Gastrocnemius medialis (tissue), 4 donors: Measurements from ENCODE around the gene THRA. TPM values are rescaled to one million over a fixed set of nuclear protein-coding genes. Genes with fewer than 3 reads are reported as not detected.

Experiments
- ATAC-seq, 2 donors: fragments of 150-250 bp; one replicate each; pipeline ENCODE4 v1.9.1; 2016
- DNase-seq, 2 donors: peaks; one replicate each; pipeline ENCODE4 v3.0.0-alpha.2; 2019
- H3K27ac ChIP-seq, 4 donors: fragments of 200-600 bp; sonication (generic); 1 replicate in 1 of 4; 2 replicates in 3 of 4; pipeline ENCODE4 v1.5.1; 2016 to 2018; ENCODE audit warnings: mild to moderate bottlenecking in 2 of 4, moderate library complexity in 1 of 4
- H3K27me3 ChIP-seq, 3 donors: fragments of 200-600 bp; sonication (generic) in 2 of 3; 1 replicate in 1 of 3; 2 replicates in 2 of 3; pipeline versions ENCODE4 v1.5.1 to v1.6.0; 2016 to 2019; ENCODE audit warnings: mild to moderate bottlenecking in 1 of 3, moderate library complexity in 1 of 3
- H3K36me3 ChIP-seq, 2 donors: fragments of 200-600 bp; sonication (generic) in 1 of 2; one replicate each; pipeline ENCODE4 v1.5.1; 2017 to 2018
- H3K4me1 ChIP-seq, 2 donors: fragments of 200-600 bp; sonication (generic) in 1 of 2; one replicate each; pipeline ENCODE4 v1.5.1; 2016 to 2017; ENCODE audit warnings: mild to moderate bottlenecking in 2 of 2
- H3K4me3 ChIP-seq, 4 donors: fragments of 200-600 bp; sonication (generic) in 3 of 4; 1 replicate in 1 of 4; 2 replicates in 3 of 4; pipeline ENCODE4 v1.5.1; 2016 to 2019; ENCODE audit warnings: mild to moderate bottlenecking in 2 of 4
- H3K9me3 ChIP-seq, 3 donors: fragments of 200-600 bp; sonication (generic) in 2 of 3; 1 replicate in 1 of 3; 2 replicates in 2 of 3; pipeline ENCODE4 v1.5.1; 2016 to 2019
- CTCF ChIP-seq, 5 experiments: fragments of 450-650 bp in 3 of 5; fragments of 200-600 bp in 2 of 5; sonication (generic) in 2 of 5; IDR thresholded peaks in 4 of 5; conservative IDR thresholded peaks in 1 of 5; 1 replicate in 4 of 5; 2 replicates in 1 of 5; pipeline ENCODE4 v1.5.1; 2016 to 2019; ENCODE audit warnings: antibody characterized with exemption in 5 of 5, mild to moderate bottlenecking in 3 of 5, moderate library complexity in 3 of 5
- POLR2A ChIP-seq, 2 donors: fragments of 450-650 bp; IDR thresholded peaks; one replicate each; pipeline ENCODE4 v1.6.1; 2017; ENCODE audit warnings: antibody characterized with exemption in 2 of 2, mild to moderate bottlenecking in 2 of 2, moderate library complexity in 2 of 2
- in situ Hi-C, 4 donors: fragments of 200-750 bp; cut with MboI; loops; one replicate each; pipeline versions ENCODE4 v1.15.0 to v1.8.0; 2017; ENCODE audit warnings: low sequenced_read_pairs in 4 of 4
- intact Hi-C: fragments of 100-400 bp; cut with DNase I; formaldehyde crosslinking; loops from one replicate; pipeline ENCODE4 v1.15.1; 2023; ENCODE audit warnings: low total_unique reads
- total RNA-seq, 4 donors: library from RNA; depleted of rRNA; stranded (reverse); fragments of >200 nt; gene quantifications; one replicate each; pipeline versions ENCODE4 v1.1.0 to v1.2.3, GENCODE V29; 2016

The THRA gene
- total RNA-seq, 4 donors from 2014 or later = 42.2 to 71.6 (median 48.2) TPM

GRCh38 chr17:40090237-40091119, 27.7 kb downstream of the THRA start:
- intact Hi-C loops = no loop called here
- Histone ChIP-seq H3K27me3 (no peaks in the 10 kb centered on the region), H3K27ac (peak overlapping the region; percentile 94 to 100 (median 98)), H3K4me1 (peaks cover 51 to 59% of the 10 kb centered on the region in 2 donors), H3K4me3 (no peak overlapping the region), H3K36me3 (peaks cover 0 to 70% of the 10 kb centered on the region in 2 donors), H3K9me3 (no peaks in the 10 kb centered on the region)
- DNase-seq = peak in 1 of 2 donors; percentile 53
- ATAC-seq = no peak
- in situ Hi-C loops = no loop called here
- TF ChIP-seq CTCF (IDR thresholded peaks at IDR 0.05 in 4 of 5, conservative IDR thresholded peaks at IDR 0.05 in 1 of 5) (no peak), POLR2A (IDR thresholded peaks at IDR 0.05) (no peak)

GRCh38 chr17:40091691-40092397, 29.1 kb downstream of the THRA start:
- Histone ChIP-seq H3K27me3 (no peaks in the 10 kb centered on the region), H3K27ac (peak overlapping the region; percentile 94 to 100 (median 98)), H3K9me3 (no peaks in the 10 kb centered on the region), H3K4me3 (no peak overlapping the region), H3K36me3 (peaks cover 0 to 70% of the 10 kb centered on the region in 2 donors), H3K4me1 (peaks cover 61 to 66% of the 10 kb centered on the region in 2 donors)
- TF ChIP-seq POLR2A (IDR thresholded peaks at IDR 0.05) (peak; percentile 49 to 59), CTCF (IDR thresholded peaks at IDR 0.05 in 4 of 5, conservative IDR thresholded peaks at IDR 0.05 in 1 of 5) (no peak)
- intact Hi-C loops = loop anchor here (2.0 kb wide), 1 partner anchor 73 kb away; no protein-coding TSS in a partner anchor
- in situ Hi-C loops = no loop called here
- DNase-seq (peak in 1 of 2 donors; percentile 79), ATAC-seq (peak in 1 of 2 donors; percentile 18)

GRCh38 chr17:40092581-40092980, 29.8 kb downstream of the THRA start:
- ATAC-seq (no peak), DNase-seq (no peak)
- TF ChIP-seq CTCF (IDR thresholded peaks at IDR 0.05 in 4 of 5, conservative IDR thresholded peaks at IDR 0.05 in 1 of 5) = no peak
- no peak for TF ChIP-seq POLR2A (IDR thresholded peaks at IDR 0.05)
- H3K27me3 ChIP-seq = no peaks in the 10 kb centered on the region
- H3K36me3 ChIP-seq = peaks cover 0 to 67% of the 10 kb centered on the region in 2 donors
- no peaks in the 10 kb centered on the region for H3K9me3 ChIP-seq
- H3K27ac ChIP-seq = peak overlapping the region; percentile 94 to 100 (median 98)
- intact Hi-C loops = loop anchor here (2.0 kb wide), 1 partner anchor 74 kb away; no protein-coding TSS in a partner anchor
- in situ Hi-C loops = no loop called here
- H3K4me3 ChIP-seq = peak overlapping the region in 3 of 4 donors; percentile 24 to 39 (median 34)
- peaks cover 68 to 73% of the 10 kb centered on the region in 2 donors for H3K4me1 ChIP-seq

- Histone ChIP-seq H3K27me3 (no peaks in the 10 kb centered on the region), H3K4me3 (peak overlapping the region; percentile 4 to 39 (median 29)), H3K4me1 (peaks cover 73 to 78% of the 10 kb centered on the region in 2 donors), H3K9me3 (no peaks in the 10 kb centered on the region), H3K27ac (peak overlapping the region; percentile 94 to 100 (median 98)), H3K36me3 (peaks cover 0 to 62% of the 10 kb centered on the region in 2 donors)
- no peak for TF ChIP-seq POLR2A (IDR thresholded peaks at IDR 0.05)
- intact Hi-C loops = loop anchor here (2.0 kb wide), 1 partner anchor 74 kb away; no protein-coding TSS in a partner anchor
- no peak for DNase-seq
- in situ Hi-C loops = no loop called here
- no peak for ATAC-seq
Observed at GRCh38 chr17:40093005-40093579, 30.3 kb downstream of the THRA start.
